SK-N-SH (cell line): Measurements from ENCODE around the gene FCMR. TPM values are rescaled to one million over a fixed set of nuclear protein-coding genes. Genes with fewer than 3 reads are reported as not detected.

Experiments used
- CTCF ChIA-PET: fragments of 300-600, 350-600 bp; formaldehyde crosslinking; extraction: SDS; loops from one replicate; lab custom pipeline; 2021; lab: Yijun Ruan, JAX
- POLR2A ChIA-PET: fragments of 350-600 bp; sonication (Branson Sonifier 250); formaldehyde crosslinking; extraction: SDS; loops from one replicate; lab custom pipeline; 2020; ENCODE audit warnings: antibody characterized with exemption, inconsistent platforms; lab: Yijun Ruan, JAX
- DNase-seq: peaks from one replicate; pipeline ENCODE4 v3.0.0; 2012
- H2AFZ ChIP-seq: fragments of 200-600 bp; sonication (generic); 2 replicates; pipeline ENCODE4 v1.8.1; 2016; ENCODE audit warnings: antibody characterized with exemption, mild to moderate bottlenecking, low read depth
- H3F3A ChIP-seq: fragments of 200-600 bp; sonication (generic); replicated peaks from 2 replicates; pipeline ENCODE3; 2016; ENCODE audit warnings: antibody characterized with exemption, mild to moderate bottlenecking; ENCODE audit not compliant: insufficient read depth
- H3K27ac ChIP-seq, 2 experiments: fragments of 200-500 bp in 1 of 2; fragments of 200-600 bp in 1 of 2; sonication (Bioruptor generic) in 1 of 2; sonication (generic), shearing (Covaris generic) in 1 of 2; 2 replicates each; pipeline versions ENCODE4 v1.5.1 to v1.6.1; 2014 to 2016; ENCODE audit warnings: low read depth in 2 of 2, inconsistent platforms in 1 of 2, low read length in 1 of 2, mild to moderate bottlenecking in 1 of 2, mixed read lengths in 1 of 2
- H3K27me3 ChIP-seq: fragments of 200-600 bp; sonication (generic), shearing (Covaris generic); 2 replicates; pipeline ENCODE4 v1.6.1; 2016; ENCODE audit warnings: mixed run types; ENCODE audit not compliant: insufficient read depth
- H3K36me3 ChIP-seq, 2 experiments: fragments of 200-500 bp in 1 of 2; fragments of 200-600 bp in 1 of 2; sonication (Bioruptor generic) in 1 of 2; sonication (generic) in 1 of 2; replicated peaks in 1 of 2; 2 replicates each; pipeline versions ENCODE3 to v1.5.1; 2014 to 2016; ENCODE audit warnings: low read length in 1 of 2, mild to moderate bottlenecking in 1 of 2; ENCODE audit not compliant: insufficient read depth in 2 of 2, control insufficient read depth in 1 of 2
- H3K4me1 ChIP-seq, 2 experiments: fragments of 200-500 bp in 1 of 2; fragments of 200-600 bp in 1 of 2; sonication (Bioruptor generic) in 1 of 2; sonication (generic), shearing (Covaris generic) in 1 of 2; 2 replicates each; pipeline versions ENCODE4 v1.5.1 to v1.6.1; 2014 to 2016; ENCODE audit warnings: low read depth in 1 of 2, low read length in 1 of 2, mixed run types in 1 of 2; ENCODE audit not compliant: insufficient read depth in 2 of 2, control insufficient read depth in 1 of 2
- H3K4me2 ChIP-seq: fragments of 200-600 bp; sonication (generic), shearing (Covaris generic); 2 replicates; pipeline ENCODE4 v1.6.1; 2017; ENCODE audit warnings: mixed run types
- H3K4me3 ChIP-seq, 2 experiments: fragments of 200-500 bp in 1 of 2; fragments of 200-600 bp in 1 of 2; sonication (Bioruptor generic) in 1 of 2; sonication (generic), shearing (Covaris generic) in 1 of 2; 2 replicates each; pipeline versions ENCODE4 v1.5.1 to v1.8.1; 2014 to 2016; ENCODE audit warnings: low read depth in 2 of 2, inconsistent platforms in 1 of 2, low read length in 1 of 2, mild to moderate bottlenecking in 1 of 2, mixed read lengths in 1 of 2, moderate library complexity in 1 of 2
- H3K79me2 ChIP-seq: fragments of 200-600 bp; sonication (generic); 2 replicates; pipeline ENCODE4 v1.8.1; 2017; ENCODE audit warnings: mild to moderate bottlenecking; ENCODE audit not compliant: insufficient read depth
- H3K9ac ChIP-seq: fragments of 200-600 bp; sonication (generic); 2 replicates; pipeline ENCODE4 v1.6.1; 2017; ENCODE audit warnings: mixed run types
- H3K9me2 ChIP-seq: fragments of 200-600 bp; sonication (generic); 2 replicates; pipeline ENCODE4 v1.6.1; 2017; ENCODE audit warnings: mixed run types
- H3K9me3 ChIP-seq: fragments of 200-600 bp; sonication (generic); 2 replicates; pipeline ENCODE4 v1.6.1; 2017; ENCODE audit warnings: mixed run types, mild to moderate bottlenecking, moderate library complexity
- H4K20me1 ChIP-seq: fragments of 200-600 bp; sonication (generic); 2 replicates; pipeline ENCODE4 v1.6.1; 2017; ENCODE audit warnings: mild to moderate bottlenecking, mixed run types; ENCODE audit not compliant: insufficient read depth
- CTCF ChIP-seq: fragments of 200-600 bp; sonication (generic); IDR thresholded peaks from 2 replicates; pipeline ENCODE4 v1.6.1; 2017; ENCODE audit warnings: antibody characterized with exemption, mild to moderate bottlenecking, moderate library complexity
- ELF1 ChIP-seq: IDR thresholded peaks from 2 replicates; pipeline ENCODE4 v1.4.0; 2012
- EZH2phosphoT487 ChIP-seq: fragments of 200-600 bp; sonication (generic); IDR thresholded peaks from 2 replicates; pipeline ENCODE4 v1.6.1; 2017; ENCODE audit warnings: low read depth, mixed run types, mild to moderate bottlenecking, antibody characterized with exemption, moderate library complexity, borderline replicate concordance
- FOSL2 ChIP-seq: IDR thresholded peaks from 2 replicates; pipeline ENCODE4 v1.4.0; 2012; ENCODE audit warnings: low read depth, mild to moderate bottlenecking, moderate library complexity, borderline replicate concordance
- FOXM1 ChIP-seq: IDR thresholded peaks from 2 replicates; pipeline ENCODE4 v1.4.0; 2012; ENCODE audit warnings: low read depth, mild to moderate bottlenecking
- GABPA ChIP-seq: IDR thresholded peaks from 2 replicates; pipeline ENCODE4 v1.4.0; 2012; ENCODE audit warnings: low read depth, mild to moderate bottlenecking
- GATA2 ChIP-seq: sonication (generic); formaldehyde crosslinking; IDR thresholded peaks from 2 replicates; pipeline ENCODE4 v1.5.0; 2020; ENCODE audit warnings: mild to moderate bottlenecking, missing genetic modification reagents
- IRF3 ChIP-seq: fragments of 150-350 bp; IDR thresholded peaks from 2 replicates; pipeline ENCODE4 v1.6.1; 2016; ENCODE audit warnings: mild to moderate bottlenecking, low read depth, low read length
- JUND ChIP-seq: IDR thresholded peaks from 2 replicates; pipeline ENCODE4 v1.4.0; 2012
- MAX ChIP-seq: IDR thresholded peaks from 2 replicates; pipeline ENCODE4 v1.4.0; 2012; ENCODE audit warnings: low read depth
- MXI1 ChIP-seq: IDR thresholded peaks from 2 replicates; pipeline ENCODE4 v1.6.1; 2012; ENCODE audit warnings: mild to moderate bottlenecking, low read depth, low read length, improper control_type of control experiment
- NRF1 ChIP-seq: IDR thresholded peaks from 2 replicates; pipeline ENCODE4 v1.6.1; 2012; ENCODE audit warnings: low read depth, mild to moderate bottlenecking, low read length
- PBX3 ChIP-seq: IDR thresholded peaks from 2 replicates; pipeline ENCODE4; 2012
- POLR2AphosphoS5 ChIP-seq: IDR thresholded peaks from 2 replicates; pipeline ENCODE4 v1.6.1; 2012; ENCODE audit warnings: low read depth, low read length
- RAD21 ChIP-seq: IDR thresholded peaks from 2 replicates; pipeline ENCODE4 v1.6.1; 2012; ENCODE audit warnings: mild to moderate bottlenecking, low read length
- RCOR1 ChIP-seq: fragments of 150-350 bp; IDR thresholded peaks from 2 replicates; pipeline ENCODE4 v1.6.1; 2017; ENCODE audit warnings: antibody characterized with exemption, low read length
- RFX5 ChIP-seq: IDR thresholded peaks from 2 replicates; pipeline ENCODE4 v1.6.1; 2012; ENCODE audit warnings: mild to moderate bottlenecking, improper control_type of control experiment, low read length
- RXRA ChIP-seq: IDR thresholded peaks from 2 replicates; pipeline ENCODE4 v1.4.0; 2012; ENCODE audit warnings: low read depth, mild to moderate bottlenecking, borderline replicate concordance
- TAF1 ChIP-seq: IDR thresholded peaks from 2 replicates; pipeline ENCODE4 v1.6.1; 2012; ENCODE audit warnings: low read depth, mild to moderate bottlenecking, low read length, moderate library complexity, borderline replicate concordance
- TEAD4 ChIP-seq: IDR thresholded peaks from 2 replicates; pipeline ENCODE4 v1.4.0; 2012; ENCODE audit warnings: mild to moderate bottlenecking, borderline replicate concordance; ENCODE audit not compliant: insufficient read depth
- USF1 ChIP-seq: IDR thresholded peaks from 2 replicates; pipeline ENCODE4 v1.4.0; 2012; ENCODE audit warnings: low read depth, borderline replicate concordance
- YY1 ChIP-seq: IDR thresholded peaks from 2 replicates; pipeline ENCODE4 v1.4.0; 2012; ENCODE audit warnings: low read depth, mild to moderate bottlenecking
- WGBS: methylation state at CpG from one replicate; pipeline ENCODE4 v1.1.6; 2017; ENCODE audit warnings: low lambda C conversion rate; 5-methylcytosine and 5-hydroxymethylcytosine counted together
- polyA plus RNA-seq, 3 experiments: library from polyadenylated mRNA; depleted of rRNA; stranded (reverse); fragments of >200 nt; gene quantifications; 2 replicates each; pipeline ENCODE4 v1.2.3, GENCODE V29; 2012

Gene FCMR
- polyA plus RNA-seq, 1 of the 3 experiments (the other 2 are of a cell fraction) = 0.15 TPM

- Histone ChIP-seq H3K4me1 (no peaks in the 10 kb centered on the region), H3K4me3 (no peak overlapping the region), H3K27me3 (peaks cover 52% of the 10 kb centered on the region; the same call in 1 of the 2 replicates), H2AFZ (no peak overlapping the region), H3K9me2 (no peaks in the 10 kb centered on the region), H3K9me3 (no peaks in the 10 kb centered on the region), H3K27ac (no peak overlapping the region), H3K79me2 (no peaks in the 10 kb centered on the region), H3K4me2 (no peak overlapping the region), H4K20me1 (no peaks in the 10 kb centered on the region), H3K36me3 (no peaks in the 10 kb centered on the region), H3F3A (no peaks in the 10 kb centered on the region), H3K9ac (no peak overlapping the region)
- 86% methylated on average over 4 of the region's 4 CpGs for WGBS
- TF ChIP-seq GABPA (no peak), EZH2phosphoT487 (no peak), JUND (no peak), RFX5 (no peak), YY1 (no peak), RCOR1 (no peak), PBX3 (no peak), ELF1 (no peak), USF1 (no peak), POLR2AphosphoS5 (no peak), TEAD4 (no peak)
- ChIA-PET POLR2A (no interaction called here), CTCF (interaction anchor here (0.8 to 2.3 kb wide), 7 partner anchors 10 to 219 kb away, joined by 3 to 7 read pairs (median 3); no protein-coding TSS in a partner anchor)
- no peak for DNase-seq
Observed at GRCh38 chr1:206945779-206946178, 24.0 kb upstream of the FCMR start.

- no peaks in the 10 kb centered on the region for H3K9me2 ChIP-seq
- ChIA-PET CTCF (no interaction called here), POLR2A (no interaction called here)
- peaks cover 52% of the 10 kb centered on the region; the same call in 1 of the 2 replicates for H3K27me3 ChIP-seq
- H3K79me2 ChIP-seq = no peaks in the 10 kb centered on the region
- H3K4me1 ChIP-seq = no peaks in the 10 kb centered on the region
- no peaks in the 10 kb centered on the region for H3K36me3 ChIP-seq
- no peak overlapping the region for H2AFZ ChIP-seq
- no peak overlapping the region for H3K4me3 ChIP-seq
- no peak overlapping the region for H3K4me2 ChIP-seq
- no peak for DNase-seq
- no peaks in the 10 kb centered on the region for H4K20me1 ChIP-seq
- no peaks in the 10 kb centered on the region for H3K9me3 ChIP-seq
- no peak overlapping the region for H3K9ac ChIP-seq
- 35% methylated on average over 5 of the region's 5 CpGs for WGBS
- no peak overlapping the region for H3K27ac ChIP-seq
- no peaks in the 10 kb centered on the region for H3F3A ChIP-seq
- TF ChIP-seq ELF1 (no peak), RAD21 (no peak), CTCF (no peak), GATA2 (CRISPR knock-in tag) (no peak), FOSL2 (no peak), USF1 (no peak), MAX (no peak), MXI1 (no peak), TAF1 (no peak), NRF1 (no peak), IRF3 (no peak), RXRA (no peak), FOXM1 (no peak)
Observed at GRCh38 chr1:206944703-206945102, 23.0 kb upstream of the FCMR start.
